GM23338 (cell line): ENCODE results near the gene TAS2R1.

Experiments used
- CREB1 ChIP-seq: fragments of 250-450 bp; sonication (Bioruptor Pico); IDR thresholded peaks from 2 replicates; pipeline ENCODE4 v1.5.0; 2020; ENCODE audit warnings: low read depth, mild to moderate bottlenecking, moderate library complexity
- EZH2 ChIP-seq: fragments of 200-600 bp; sonication (generic); IDR thresholded peaks from one replicate; pipeline ENCODE4 v1.8.0; 2017; ENCODE audit warnings: antibody characterized with exemption, mild to moderate bottlenecking, low read depth; ENCODE audit not compliant: unreplicated experiment
- EZH2phosphoT487 ChIP-seq: fragments of 200-600 bp; sonication (generic); IDR thresholded peaks from one replicate; pipeline ENCODE4 v1.8.1; 2018; ENCODE audit warnings: antibody characterized with exemption; ENCODE audit not compliant: unreplicated experiment
- JUNB ChIP-seq: IDR thresholded peaks from one replicate; pipeline ENCODE4 v1.6.1; 2016; ENCODE audit warnings: antibody characterized with exemption; ENCODE audit not compliant: unreplicated experiment
- NANOG ChIP-seq: IDR thresholded peaks from 2 replicates; pipeline ENCODE4 v1.6.1; 2016; ENCODE audit warnings: antibody characterized with exemption, borderline replicate concordance
- POLR2AphosphoS5 ChIP-seq: IDR thresholded peaks from 2 replicates; pipeline ENCODE4 v1.6.1; 2016; ENCODE audit warnings: antibody characterized with exemption, low read depth
- REST ChIP-seq: IDR thresholded peaks from one replicate; pipeline ENCODE4 v1.6.1; 2018; ENCODE audit warnings: antibody characterized with exemption; ENCODE audit not compliant: unreplicated experiment
- ZNF114 ChIP-seq: fragments of 250-450 bp; sonication (Bioruptor Pico); IDR thresholded peaks from 2 replicates; pipeline ENCODE4 v1.5.0; 2020; ENCODE audit warnings: mild to moderate bottlenecking, moderate library complexity
- TF ChIP-seq, protein P1 (sequence below), 2 experiments: fragments of 200-600 bp in 1 of 2; sonication (generic) in 1 of 2; conservative IDR thresholded peaks; 2 replicates each; pipeline versions ENCODE4 v1.5.1 to v1.6.1; 2016 to 2017; ENCODE audit warnings: antibody characterized with exemption in 2 of 2, low read depth in 2 of 2, mild to moderate bottlenecking in 2 of 2, moderate library complexity in 1 of 2
- TF ChIP-seq, protein P2 (sequence below): fragments of 250-450 bp; sonication (Bioruptor Pico); IDR thresholded peaks from 2 replicates; pipeline ENCODE4 v1.5.0; 2020; ENCODE audit warnings: mild to moderate bottlenecking, moderate library complexity
- TF ChIP-seq, protein P3 (sequence below): IDR thresholded peaks from 2 replicates; pipeline ENCODE4 v1.6.1; 2016; ENCODE audit warnings: antibody characterized with exemption

DNA sequence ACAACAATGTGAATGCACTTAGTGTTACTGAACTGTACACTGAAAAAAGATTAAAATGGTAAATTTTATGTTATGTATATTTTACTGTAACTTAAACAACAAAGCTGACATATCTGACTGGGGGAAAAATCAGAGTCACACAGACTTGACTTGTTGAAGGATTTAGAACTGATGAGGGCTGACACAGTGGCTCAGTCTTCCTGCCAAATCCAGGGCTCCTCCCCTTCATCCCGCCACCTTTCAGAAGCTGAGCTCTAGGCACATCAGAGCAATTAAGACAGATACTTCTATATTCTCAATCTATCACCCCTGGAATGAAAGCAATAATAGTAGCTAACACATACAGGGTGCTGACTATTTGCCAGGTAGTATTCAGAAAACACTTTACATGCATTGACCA is 27.7 kb upstream of the TAS2R1 start:
- TF ChIP-seq EZH2 (no peak), POLR2AphosphoS5 (no peak), REST (no peak), JUNB (no peak), EZH2phosphoT487 (no peak), NANOG (no peak), CREB1 (no peak), ZNF114 (no peak)
- TF ChIP-seq, protein P1, sequence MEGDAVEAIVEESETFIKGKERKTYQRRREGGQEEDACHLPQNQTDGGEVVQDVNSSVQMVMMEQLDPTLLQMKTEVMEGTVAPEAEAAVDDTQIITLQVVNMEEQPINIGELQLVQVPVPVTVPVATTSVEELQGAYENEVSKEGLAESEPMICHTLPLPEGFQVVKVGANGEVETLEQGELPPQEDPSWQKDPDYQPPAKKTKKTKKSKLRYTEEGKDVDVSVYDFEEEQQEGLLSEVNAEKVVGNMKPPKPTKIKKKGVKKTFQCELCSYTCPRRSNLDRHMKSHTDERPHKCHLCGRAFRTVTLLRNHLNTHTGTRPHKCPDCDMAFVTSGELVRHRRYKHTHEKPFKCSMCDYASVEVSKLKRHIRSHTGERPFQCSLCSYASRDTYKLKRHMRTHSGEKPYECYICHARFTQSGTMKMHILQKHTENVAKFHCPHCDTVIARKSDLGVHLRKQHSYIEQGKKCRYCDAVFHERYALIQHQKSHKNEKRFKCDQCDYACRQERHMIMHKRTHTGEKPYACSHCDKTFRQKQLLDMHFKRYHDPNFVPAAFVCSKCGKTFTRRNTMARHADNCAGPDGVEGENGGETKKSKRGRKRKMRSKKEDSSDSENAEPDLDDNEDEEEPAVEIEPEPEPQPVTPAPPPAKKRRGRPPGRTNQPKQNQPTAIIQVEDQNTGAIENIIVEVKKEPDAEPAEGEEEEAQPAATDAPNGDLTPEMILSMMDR (conservative IDR thresholded peaks at IDR 0.05; ENCODE audit: low read depth in 2 of 2): no peak
- TF ChIP-seq, protein P2, sequence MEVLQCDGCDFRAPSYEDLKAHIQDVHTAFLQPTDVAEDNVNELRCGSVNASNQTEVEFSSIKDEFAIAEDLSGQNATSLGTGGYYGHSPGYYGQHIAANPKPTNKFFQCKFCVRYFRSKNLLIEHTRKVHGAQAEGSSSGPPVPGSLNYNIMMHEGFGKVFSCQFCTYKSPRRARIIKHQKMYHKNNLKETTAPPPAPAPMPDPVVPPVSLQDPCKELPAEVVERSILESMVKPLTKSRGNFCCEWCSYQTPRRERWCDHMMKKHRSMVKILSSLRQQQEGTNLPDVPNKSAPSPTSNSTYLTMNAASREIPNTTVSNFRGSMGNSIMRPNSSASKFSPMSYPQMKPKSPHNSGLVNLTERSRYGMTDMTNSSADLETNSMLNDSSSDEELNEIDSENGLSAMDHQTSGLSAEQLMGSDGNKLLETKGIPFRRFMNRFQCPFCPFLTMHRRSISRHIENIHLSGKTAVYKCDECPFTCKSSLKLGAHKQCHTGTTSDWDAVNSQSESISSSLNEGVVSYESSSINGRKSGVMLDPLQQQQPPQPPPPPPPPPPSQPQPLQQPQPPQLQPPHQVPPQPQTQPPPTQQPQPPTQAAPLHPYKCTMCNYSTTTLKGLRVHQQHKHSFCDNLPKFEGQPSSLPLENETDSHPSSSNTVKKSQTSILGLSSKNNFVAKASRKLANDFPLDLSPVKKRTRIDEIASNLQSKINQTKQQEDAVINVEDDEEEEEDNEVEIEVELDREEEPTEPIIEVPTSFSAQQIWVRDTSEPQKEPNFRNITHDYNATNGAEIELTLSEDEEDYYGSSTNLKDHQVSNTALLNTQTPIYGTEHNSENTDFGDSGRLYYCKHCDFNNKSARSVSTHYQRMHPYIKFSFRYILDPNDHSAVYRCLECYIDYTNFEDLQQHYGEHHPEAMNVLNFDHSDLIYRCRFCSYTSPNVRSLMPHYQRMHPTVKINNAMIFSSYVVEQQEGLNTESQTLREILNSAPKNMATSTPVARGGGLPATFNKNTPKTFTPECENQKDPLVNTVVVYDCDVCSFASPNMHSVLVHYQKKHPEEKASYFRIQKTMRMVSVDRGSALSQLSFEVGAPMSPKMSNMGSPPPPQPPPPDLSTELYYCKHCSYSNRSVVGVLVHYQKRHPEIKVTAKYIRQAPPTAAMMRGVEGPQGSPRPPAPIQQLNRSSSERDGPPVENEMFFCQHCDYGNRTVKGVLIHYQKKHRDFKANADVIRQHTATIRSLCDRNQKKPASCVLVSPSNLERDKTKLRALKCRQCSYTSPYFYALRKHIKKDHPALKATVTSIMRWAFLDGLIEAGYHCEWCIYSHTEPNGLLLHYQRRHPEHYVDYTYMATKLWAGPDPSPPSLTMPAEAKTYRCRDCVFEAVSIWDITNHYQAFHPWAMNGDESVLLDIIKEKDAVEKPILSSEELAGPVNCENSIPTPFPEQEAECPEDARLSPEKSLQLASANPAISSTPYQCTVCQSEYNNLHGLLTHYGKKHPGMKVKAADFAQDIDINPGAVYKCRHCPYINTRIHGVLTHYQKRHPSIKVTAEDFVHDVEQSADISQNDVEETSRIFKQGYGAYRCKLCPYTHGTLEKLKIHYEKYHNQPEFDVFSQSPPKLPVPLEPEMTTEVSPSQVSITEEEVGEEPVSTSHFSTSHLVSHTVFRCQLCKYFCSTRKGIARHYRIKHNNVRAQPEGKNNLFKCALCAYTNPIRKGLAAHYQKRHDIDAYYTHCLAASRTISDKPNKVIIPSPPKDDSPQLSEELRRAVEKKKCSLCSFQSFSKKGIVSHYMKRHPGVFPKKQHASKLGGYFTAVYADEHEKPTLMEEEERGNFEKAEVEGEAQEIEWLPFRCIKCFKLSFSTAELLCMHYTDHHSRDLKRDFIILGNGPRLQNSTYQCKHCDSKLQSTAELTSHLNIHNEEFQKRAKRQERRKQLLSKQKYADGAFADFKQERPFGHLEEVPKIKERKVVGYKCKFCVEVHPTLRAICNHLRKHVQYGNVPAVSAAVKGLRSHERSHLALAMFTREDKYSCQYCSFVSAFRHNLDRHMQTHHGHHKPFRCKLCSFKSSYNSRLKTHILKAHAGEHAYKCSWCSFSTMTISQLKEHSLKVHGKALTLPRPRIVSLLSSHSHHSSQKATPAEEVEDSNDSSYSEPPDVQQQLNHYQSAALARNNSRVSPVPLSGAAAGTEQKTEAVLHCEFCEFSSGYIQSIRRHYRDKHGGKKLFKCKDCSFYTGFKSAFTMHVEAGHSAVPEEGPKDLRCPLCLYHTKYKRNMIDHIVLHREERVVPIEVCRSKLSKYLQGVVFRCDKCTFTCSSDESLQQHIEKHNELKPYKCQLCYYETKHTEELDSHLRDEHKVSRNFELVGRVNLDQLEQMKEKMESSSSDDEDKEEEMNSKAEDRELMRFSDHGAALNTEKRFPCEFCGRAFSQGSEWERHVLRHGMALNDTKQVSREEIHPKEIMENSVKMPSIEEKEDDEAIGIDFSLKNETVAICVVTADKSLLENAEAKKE: no peak
- TF ChIP-seq, protein P3, sequence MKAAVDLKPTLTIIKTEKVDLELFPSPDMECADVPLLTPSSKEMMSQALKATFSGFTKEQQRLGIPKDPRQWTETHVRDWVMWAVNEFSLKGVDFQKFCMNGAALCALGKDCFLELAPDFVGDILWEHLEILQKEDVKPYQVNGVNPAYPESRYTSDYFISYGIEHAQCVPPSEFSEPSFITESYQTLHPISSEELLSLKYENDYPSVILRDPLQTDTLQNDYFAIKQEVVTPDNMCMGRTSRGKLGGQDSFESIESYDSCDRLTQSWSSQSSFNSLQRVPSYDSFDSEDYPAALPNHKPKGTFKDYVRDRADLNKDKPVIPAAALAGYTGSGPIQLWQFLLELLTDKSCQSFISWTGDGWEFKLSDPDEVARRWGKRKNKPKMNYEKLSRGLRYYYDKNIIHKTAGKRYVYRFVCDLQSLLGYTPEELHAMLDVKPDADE: no peak
